MG63 (cell line): ENCODE measurements around the gene MFNG. TPM values are rescaled to one million over a fixed set of nuclear protein-coding genes. Genes with fewer than 3 reads are reported as not detected.
"Not testable (repeated sequence)": the region's sequence is repeated elsewhere in the genome, so short reads cannot be mapped to it uniquely, and the experiment has no call there.

Experiments used
- DNase-seq: peaks from one replicate; pipeline ENCODE4 v3.0.0-alpha.2; 2020
- H3K27me3 ChIP-seq: fragments of 250-450 bp; sonication (Bioruptor Pico); 2 replicates; pipeline ENCODE4 v1.5.1; 2020; ENCODE audit warnings: mild to moderate bottlenecking, moderate library complexity
- H3K36me3 ChIP-seq: fragments of 250-450 bp; sonication (Bioruptor Pico); 2 replicates; pipeline ENCODE4 v1.5.1; 2020; ENCODE audit warnings: mild to moderate bottlenecking, moderate library complexity
- H3K4me3 ChIP-seq: fragments of 250-450 bp; sonication (Bioruptor Pico); 2 replicates; pipeline ENCODE4 v1.5.1; 2020; ENCODE audit warnings: mild to moderate bottlenecking, moderate library complexity
- H3K9me3 ChIP-seq: fragments of 250-450 bp; sonication (Bioruptor Pico); 2 replicates; pipeline ENCODE4 v1.5.1; 2020; ENCODE audit warnings: mild to moderate bottlenecking, moderate library complexity
- total RNA-seq: library from RNA; depleted of rRNA; stranded (reverse); fragments of >200 nt; shearing (Covaris generic); gene quantifications from 2 replicates; pipeline ENCODE4 v1.2.3, GENCODE V29; 2014; ENCODE audit warnings: low replicate concordance; rRNA removed

The MFNG gene, protein sequence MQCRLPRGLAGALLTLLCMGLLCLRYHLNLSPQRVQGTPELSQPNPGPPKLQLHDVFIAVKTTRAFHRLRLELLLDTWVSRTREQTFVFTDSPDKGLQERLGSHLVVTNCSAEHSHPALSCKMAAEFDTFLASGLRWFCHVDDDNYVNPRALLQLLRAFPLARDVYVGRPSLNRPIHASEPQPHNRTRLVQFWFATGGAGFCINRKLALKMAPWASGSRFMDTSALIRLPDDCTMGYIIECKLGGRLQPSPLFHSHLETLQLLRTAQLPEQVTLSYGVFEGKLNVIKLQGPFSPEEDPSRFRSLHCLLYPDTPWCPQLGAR
- 0.27 and 0.66 TPM in 2 replicates for total RNA-seq

- no peaks in the 10 kb centered on the region; the same call in 1 of the 2 replicates for H3K36me3 ChIP-seq
- H3K9me3 ChIP-seq = no peaks in the 10 kb centered on the region
- H3K27me3 ChIP-seq = no peaks in the 10 kb centered on the region
- no peak within 1 kb of the TSS for H3K4me3 ChIP-seq
- DNase-seq = peak; percentile 19
Measured at GRCh38 chr22:37486224-37486845, at the start of gene MFNG. MFNG (minus strand) TSS chr22:37486384; CDS start chr22:37486177, 207 bp downstream.

DNA sequence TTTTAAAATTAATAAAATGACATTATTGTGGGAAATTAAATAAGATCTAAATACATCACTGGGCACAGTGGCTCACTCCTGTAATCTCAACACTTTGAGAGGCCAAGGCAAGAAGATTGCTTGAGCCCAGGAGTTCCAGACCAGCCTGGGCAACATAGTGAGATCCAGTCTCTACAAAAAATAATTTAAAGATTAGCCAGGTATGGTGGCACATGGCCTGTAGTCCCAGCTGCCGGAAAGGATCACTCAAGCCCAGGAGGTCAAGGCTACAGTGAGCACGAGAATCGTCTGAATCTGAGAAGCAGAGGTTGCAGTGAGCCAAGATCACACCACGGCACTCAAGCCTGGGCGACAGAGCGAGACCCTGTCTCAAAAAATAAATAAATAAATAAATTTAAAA lies 49.0 kb upstream of the MFNG start:
- Histone ChIP-seq H3K27me3 (no peaks in the 10 kb centered on the region), H3K36me3 (no peaks in the 10 kb centered on the region), H3K9me3 (no peaks in the 10 kb centered on the region), H3K4me3 (no peak overlapping the region)
- DNase-seq = no peak

DNA sequence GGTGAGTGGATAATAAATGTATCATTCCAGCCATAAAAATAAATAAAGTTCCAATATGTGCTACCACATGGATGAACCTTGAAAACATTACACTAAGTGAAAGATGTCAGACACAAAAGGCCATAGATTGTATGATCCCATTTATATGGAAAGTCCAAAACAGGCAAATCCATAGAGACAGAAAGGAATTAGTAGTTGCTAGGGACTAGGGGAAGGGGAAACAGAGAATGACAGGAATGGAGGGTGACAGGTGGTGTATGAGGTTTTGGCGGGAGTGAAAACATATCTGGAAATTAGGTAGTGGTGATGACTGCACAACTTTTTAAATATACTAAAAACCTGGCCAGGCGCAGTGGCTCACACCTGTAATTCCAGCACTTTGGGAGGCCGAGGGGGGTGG lies 48.3 kb upstream of the MFNG start:
- Histone ChIP-seq H3K27me3 (no peaks in the 10 kb centered on the region), H3K4me3 (no peak overlapping the region), H3K36me3 (no peaks in the 10 kb centered on the region), H3K9me3 (no peaks in the 10 kb centered on the region)
- no peak for DNase-seq

DNA sequence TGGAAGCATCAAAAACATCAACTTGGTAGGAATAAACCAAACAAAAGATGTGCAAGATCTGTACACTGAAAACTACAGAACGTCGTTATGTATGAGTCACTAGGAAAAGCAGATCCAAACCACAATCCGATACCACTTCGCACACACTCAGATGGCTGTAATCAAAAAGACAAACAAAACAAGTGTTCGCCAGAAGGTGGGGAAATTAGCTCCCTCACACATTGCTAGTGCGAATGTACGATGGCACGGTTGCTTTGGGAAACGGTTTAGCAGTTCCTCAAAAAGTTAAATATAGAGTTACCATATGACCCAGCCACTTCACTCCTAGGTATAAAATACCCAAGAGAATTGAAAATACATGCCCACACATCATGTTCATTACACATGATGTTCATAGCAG lies 47.8 kb upstream of the MFNG start:
- Histone ChIP-seq H3K27me3 (no peaks in the 10 kb centered on the region), H3K9me3 (no peaks in the 10 kb centered on the region), H3K36me3 (no peaks in the 10 kb centered on the region), H3K4me3 (no peak overlapping the region)
- DNase-seq = peak; percentile 39

GRCh38 chr22:37529652-37530345 lies 43.6 kb upstream of the MFNG start:
- H3K27me3 ChIP-seq = no peaks in the 10 kb centered on the region
- no peaks in the 10 kb centered on the region for H3K9me3 ChIP-seq
- no peaks in the 10 kb centered on the region for H3K36me3 ChIP-seq
- no peak overlapping the region for H3K4me3 ChIP-seq
- DNase-seq = no peak

DNA sequence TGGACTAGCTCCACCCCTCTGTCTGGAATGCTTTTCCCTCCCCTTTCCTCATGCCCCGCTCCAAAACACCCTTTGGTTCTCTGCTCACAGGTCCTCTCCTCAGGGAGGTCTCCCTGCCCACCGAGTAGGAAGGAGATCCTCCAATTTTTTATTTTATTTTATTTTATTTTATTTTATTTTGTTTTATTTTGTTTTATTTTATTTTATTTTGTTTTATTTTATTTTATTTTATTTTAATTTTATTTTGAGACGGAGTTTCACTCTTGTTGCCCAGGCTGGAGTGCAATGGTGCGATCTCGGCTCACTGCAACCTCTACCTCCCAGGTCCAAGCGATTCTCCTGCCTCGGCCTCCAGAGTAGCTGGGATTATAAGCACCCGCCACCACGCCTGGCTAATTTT lies 41.8 kb upstream of the MFNG start:
- not testable (repeated sequence) for H3K4me3 ChIP-seq, H3K36me3 ChIP-seq, DNase-seq, H3K27me3 ChIP-seq, H3K9me3 ChIP-seq

DNA sequence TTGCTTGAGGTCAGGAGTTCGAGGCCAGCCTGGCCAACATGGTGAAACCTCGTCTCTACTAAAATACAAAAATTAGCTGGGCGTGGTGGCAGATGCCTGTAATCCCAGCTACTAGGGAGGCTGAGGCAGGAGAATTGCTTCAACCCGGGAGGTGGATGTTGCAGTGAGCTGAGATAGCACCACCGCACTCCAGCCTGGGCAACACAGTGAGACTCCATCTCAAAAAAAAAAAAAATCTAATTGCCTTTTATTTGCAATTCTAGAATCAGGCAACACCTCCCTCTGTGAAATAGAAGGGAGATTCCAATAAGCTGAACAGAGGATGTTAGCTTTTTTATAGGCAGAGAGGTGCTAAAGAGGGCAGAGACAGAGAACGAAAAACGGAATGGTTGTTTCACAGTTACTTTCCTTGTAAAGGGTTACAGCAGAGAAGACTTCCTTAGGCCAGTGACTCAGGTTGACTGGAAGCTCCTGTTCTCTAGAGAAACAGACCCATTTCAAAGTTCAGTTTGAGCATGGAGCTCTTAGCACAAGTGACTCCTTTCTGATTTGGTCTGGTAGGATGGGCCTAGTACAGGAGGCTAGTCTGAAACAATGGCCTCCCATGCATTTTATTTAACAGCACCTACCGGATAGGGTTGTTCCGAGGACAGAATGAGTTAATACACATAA lies 41.0 kb upstream of the MFNG start:
- not testable (repeated sequence) for H3K4me3 ChIP-seq, H3K9me3 ChIP-seq, H3K27me3 ChIP-seq, H3K36me3 ChIP-seq, DNase-seq

DNA sequence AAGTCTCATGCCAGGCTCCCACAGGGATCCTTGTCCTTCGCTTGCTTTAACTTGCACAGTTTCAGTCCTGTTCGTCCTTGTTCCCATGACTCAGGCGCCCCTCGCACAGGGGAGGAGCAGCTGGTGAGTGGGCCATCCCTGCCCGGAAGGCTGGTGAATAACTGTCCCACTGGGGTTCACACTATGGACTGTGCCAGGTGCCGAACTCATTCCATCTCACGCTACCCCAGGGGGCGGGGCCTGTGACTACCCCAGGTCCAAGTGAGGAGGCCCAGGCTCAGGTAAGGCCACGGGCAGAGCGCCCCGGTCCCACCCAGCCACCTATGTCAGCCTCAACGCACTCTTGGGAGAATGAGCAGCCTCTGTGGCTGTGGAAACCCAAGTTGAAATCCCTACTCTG lies 40.2 kb upstream of the MFNG start:
- H3K27me3 ChIP-seq = no peaks in the 10 kb centered on the region
- no peaks in the 10 kb centered on the region for H3K9me3 ChIP-seq
- H3K4me3 ChIP-seq = no peak overlapping the region
- no peaks in the 10 kb centered on the region for H3K36me3 ChIP-seq
- DNase-seq = peak; percentile 66

- DNase-seq = no peak
Measured at GRCh38 chr22:37525746-37526350, 39.7 kb upstream of the MFNG start.

DNA sequence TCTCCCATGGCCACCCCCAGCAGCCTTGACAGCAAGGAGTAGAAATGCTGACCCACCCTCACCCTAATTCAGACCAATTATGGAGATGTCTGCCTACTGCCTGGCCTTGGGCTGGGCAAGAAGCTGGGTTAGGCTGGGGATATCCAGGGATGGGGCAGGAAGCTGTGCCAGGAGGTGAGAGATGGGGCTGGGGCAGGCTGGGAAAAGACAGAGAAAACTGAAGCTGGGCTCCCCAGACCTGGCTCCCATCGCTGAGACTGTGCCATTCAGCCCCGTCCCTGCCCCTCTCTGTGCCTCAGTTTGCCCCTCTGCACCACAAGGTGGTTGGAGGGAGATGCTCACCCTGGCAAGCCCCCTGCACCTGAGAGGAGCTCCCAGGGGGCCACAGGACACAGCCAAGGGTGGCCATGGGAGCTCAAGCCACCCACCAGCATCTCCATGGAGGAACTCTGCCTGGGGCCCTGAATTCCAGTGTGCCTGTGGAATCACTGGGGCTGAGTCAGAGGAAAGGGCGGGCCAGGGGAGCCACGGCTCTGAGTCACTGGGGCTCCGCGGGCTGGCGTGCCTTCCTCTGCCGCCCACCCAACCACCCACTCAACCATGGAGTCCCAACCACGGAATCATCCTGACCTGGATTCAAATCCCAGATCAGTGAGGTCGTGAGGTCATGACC lies 39.0 kb upstream of the MFNG start:
- H3K27me3 ChIP-seq = no peaks in the 10 kb centered on the region
- DNase-seq = peak; percentile 92
- no peak overlapping the region for H3K4me3 ChIP-seq
- no peaks in the 10 kb centered on the region for H3K36me3 ChIP-seq
- H3K9me3 ChIP-seq = no peaks in the 10 kb centered on the region

More at GRCh38 chr22:37525746-37526350, 39.7 kb upstream of the MFNG start:
- H3K27me3 ChIP-seq = no peaks in the 10 kb centered on the region
- no peak overlapping the region for H3K4me3 ChIP-seq
- H3K9me3 ChIP-seq = no peaks in the 10 kb centered on the region
- H3K36me3 ChIP-seq = no peaks in the 10 kb centered on the region

DNA sequence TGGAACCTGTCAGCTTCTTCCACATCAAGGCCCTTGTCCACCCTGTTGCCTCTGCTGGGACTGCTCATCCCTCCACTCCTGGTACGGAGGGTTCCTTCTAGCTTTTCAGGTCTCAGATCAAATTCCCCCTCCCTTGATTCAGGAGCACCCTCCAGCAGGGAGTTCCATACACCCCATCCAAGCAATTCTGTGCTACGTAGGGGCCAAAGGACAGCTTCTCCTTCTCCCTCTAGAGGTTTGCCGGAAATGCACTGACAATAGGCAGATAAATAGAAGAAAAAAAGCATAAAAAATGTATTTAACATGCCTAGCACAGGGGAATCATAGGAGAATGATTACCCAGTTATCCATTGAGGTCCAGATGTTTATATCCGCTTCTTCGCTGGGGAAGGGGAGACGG lies 36.3 kb upstream of the MFNG start:
- no peaks in the 10 kb centered on the region for H3K36me3 ChIP-seq
- no peaks in the 10 kb centered on the region for H3K27me3 ChIP-seq
- H3K9me3 ChIP-seq = no peaks in the 10 kb centered on the region
- H3K4me3 ChIP-seq = no peak overlapping the region
- DNase-seq = no peak

GRCh38 chr22:37521236-37521739 lies 35.1 kb upstream of the MFNG start:
- Histone ChIP-seq H3K36me3 (peaks cover 8% of the 10 kb centered on the region), H3K9me3 (no peaks in the 10 kb centered on the region), H3K27me3 (no peaks in the 10 kb centered on the region), H3K4me3 (no peak overlapping the region)
- no peak for DNase-seq

GRCh38 chr22:37520776-37521191 lies 34.6 kb upstream of the MFNG start:
- peaks cover 9% of the 10 kb centered on the region for H3K36me3 ChIP-seq
- H3K4me3 ChIP-seq = no peak overlapping the region
- no peaks in the 10 kb centered on the region for H3K9me3 ChIP-seq
- no peak for DNase-seq
- H3K27me3 ChIP-seq = no peaks in the 10 kb centered on the region

DNA sequence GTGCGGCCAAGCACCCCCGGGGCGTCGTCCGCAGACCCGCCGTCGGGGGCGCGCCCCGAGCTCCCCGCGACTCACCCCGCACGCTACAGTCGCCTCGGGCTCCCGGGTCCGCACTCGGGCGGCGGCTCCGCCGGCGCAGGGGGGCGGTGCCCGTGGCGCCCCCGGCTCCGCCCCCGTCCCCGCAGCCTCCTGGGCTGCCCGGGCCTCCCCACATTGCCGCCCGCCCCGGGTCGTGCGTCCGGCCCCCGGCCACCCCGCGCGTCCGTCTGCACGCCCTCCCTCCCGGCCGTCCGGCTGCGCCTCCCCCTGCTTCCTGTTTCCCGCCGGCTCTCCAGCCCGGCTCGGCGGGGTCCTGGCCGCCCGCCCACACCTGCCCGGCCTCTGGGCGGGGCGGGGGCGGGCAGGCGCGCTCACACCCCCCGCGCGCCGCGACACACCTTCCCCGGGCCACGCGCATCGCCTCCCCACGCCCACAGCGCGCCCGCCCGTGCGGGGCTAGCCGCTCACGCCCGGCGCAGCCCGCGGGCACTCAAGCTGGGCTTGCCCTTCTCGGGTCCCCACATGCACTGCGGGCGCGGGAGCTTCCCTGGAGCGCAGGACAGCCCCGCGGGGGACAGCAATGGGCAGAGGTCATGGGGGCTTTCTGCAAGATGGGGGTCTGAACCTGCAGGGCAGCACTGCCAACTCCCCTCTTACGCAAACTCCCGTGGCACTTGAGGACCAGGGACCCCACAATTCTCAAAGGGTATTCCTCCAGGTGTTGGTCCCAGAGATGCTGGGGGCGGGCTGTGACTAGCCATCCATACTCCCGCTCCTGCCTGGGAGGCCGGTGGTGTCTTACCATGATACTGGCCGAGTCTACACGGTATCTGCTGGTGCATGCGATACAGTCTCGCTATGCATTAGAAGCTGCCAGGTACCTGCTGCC lies 33.3 kb upstream of the MFNG start, which contains the start of gene CARD10:
CARD10 (minus strand) TSS at position 148 of the 928 bp plus-strand sequence. CDS start 215 bp downstream, outside the sequence.
- no peaks in the 10 kb centered on the region for H3K27me3 ChIP-seq
- H3K36me3 ChIP-seq = peaks cover 21% of the 10 kb centered on the region
- no peaks in the 10 kb centered on the region for H3K9me3 ChIP-seq
- H3K4me3 ChIP-seq = peak within 1 kb of the TSS; percentile 68
- DNase-seq = peak; percentile 66
